ENCODE results near the gene RPS27.

- TF ChIP-seq, protein P1, sequence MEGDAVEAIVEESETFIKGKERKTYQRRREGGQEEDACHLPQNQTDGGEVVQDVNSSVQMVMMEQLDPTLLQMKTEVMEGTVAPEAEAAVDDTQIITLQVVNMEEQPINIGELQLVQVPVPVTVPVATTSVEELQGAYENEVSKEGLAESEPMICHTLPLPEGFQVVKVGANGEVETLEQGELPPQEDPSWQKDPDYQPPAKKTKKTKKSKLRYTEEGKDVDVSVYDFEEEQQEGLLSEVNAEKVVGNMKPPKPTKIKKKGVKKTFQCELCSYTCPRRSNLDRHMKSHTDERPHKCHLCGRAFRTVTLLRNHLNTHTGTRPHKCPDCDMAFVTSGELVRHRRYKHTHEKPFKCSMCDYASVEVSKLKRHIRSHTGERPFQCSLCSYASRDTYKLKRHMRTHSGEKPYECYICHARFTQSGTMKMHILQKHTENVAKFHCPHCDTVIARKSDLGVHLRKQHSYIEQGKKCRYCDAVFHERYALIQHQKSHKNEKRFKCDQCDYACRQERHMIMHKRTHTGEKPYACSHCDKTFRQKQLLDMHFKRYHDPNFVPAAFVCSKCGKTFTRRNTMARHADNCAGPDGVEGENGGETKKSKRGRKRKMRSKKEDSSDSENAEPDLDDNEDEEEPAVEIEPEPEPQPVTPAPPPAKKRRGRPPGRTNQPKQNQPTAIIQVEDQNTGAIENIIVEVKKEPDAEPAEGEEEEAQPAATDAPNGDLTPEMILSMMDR (IDR thresholded peaks at IDR 0.05; ENCODE audit: insufficient read depth, low read depth, low read length) = no peak
- TF ChIP-seq EZH2 (IDR thresholded peaks at IDR 0.05; ENCODE audit: insufficient read depth, low read length) = no peak
Measured at GRCh38 chr1:153945131-153945794, 45.3 kb upstream of the RPS27 start.

All from astrocyte (in vitro differentiated cells and primary cell).